H1 (cell line): ENCODE results near the gene BOK. TPM values are rescaled to one million over a fixed set of nuclear protein-coding genes. Genes with fewer than 3 reads are reported as not detected.

Source experiments
- CTCF ChIA-PET: fragments of 300-600 bp; sonication (Branson Sonifier 250); formaldehyde crosslinking; loops from one replicate; lab custom pipeline; 2021; ENCODE audit not compliant: partially characterized antibody; lab: Charles Lee
- POLR2A ChIA-PET: fragments of 300-600 bp; sonication (Branson Sonifier 250); formaldehyde crosslinking; loops from one replicate; lab custom pipeline; 2021; ENCODE audit warnings: inconsistent platforms; ENCODE audit not compliant: partially characterized antibody; lab: Charles Lee
- DNase-seq, 2 experiments: peaks; one replicate each; pipeline versions ENCODE4 v3.0.0 to v3.0.0-alpha.2; 2010 to 2022; ENCODE audit warnings: low spot score in 2 of 2, low read depth in 1 of 2, mixed read lengths in 1 of 2
- FAIRE-seq: peaks from 2 replicates; lab custom pipeline; 2011; peaks lifted over from hg19 to GRCh38; lab: Jason Lieb, UNC
- H2AFZ ChIP-seq: 2 replicates; pipeline ENCODE4 v1.8.1; 2012; ENCODE audit warnings: low read length, inconsistent platforms
- H2AK5ac ChIP-seq: 2 replicates; pipeline ENCODE4 v1.6.1; 2013; ENCODE audit warnings: low read depth, low read length
- H2BK120ac ChIP-seq: replicated peaks from 2 replicates; pipeline ENCODE3; 2013; ENCODE audit warnings: low read depth, low read length, inconsistent platforms
- H2BK12ac ChIP-seq: 2 replicates; pipeline ENCODE4 v1.6.1; 2013; ENCODE audit warnings: low read depth, low read length
- H2BK15ac ChIP-seq: 2 replicates; pipeline ENCODE4 v1.6.1; 2013; ENCODE audit warnings: low read length
- H2BK20ac ChIP-seq: 2 replicates; pipeline ENCODE4 v1.6.1; 2013; ENCODE audit warnings: low read length
- H2BK5ac ChIP-seq: 2 replicates; pipeline ENCODE4 v1.6.1; 2013; ENCODE audit warnings: low read depth, low read length
- H3K14ac ChIP-seq: 2 replicates; pipeline ENCODE4 v1.6.1; 2013; ENCODE audit warnings: inconsistent platforms; ENCODE audit not compliant: insufficient read length
- H3K18ac ChIP-seq: 2 replicates; pipeline ENCODE4 v1.6.1; 2013; ENCODE audit warnings: low read length; ENCODE audit errors: extremely low read depth
- H3K23ac ChIP-seq: 2 replicates; pipeline ENCODE4 v1.6.1; 2013; ENCODE audit warnings: inconsistent platforms; ENCODE audit not compliant: insufficient read length
- H3K23me2 ChIP-seq: 2 replicates; pipeline ENCODE4 v1.6.1; 2013; ENCODE audit warnings: low read depth, low read length
- H3K27ac ChIP-seq: 2 replicates; pipeline ENCODE4 v1.6.1; 2011; ENCODE audit warnings: low read depth, low read length, inconsistent platforms
- H3K27me3 ChIP-seq, 4 experiments: replicated peaks in 1 of 4; 1 replicate in 1 of 4; 2 replicates in 3 of 4; pipeline versions ENCODE4 v1.6.1 to v1.8.1; 2011 to 2013; ENCODE audit warnings: low read length in 3 of 4, mild to moderate bottlenecking in 3 of 4, inconsistent platforms in 2 of 4, mixed read lengths in 2 of 4, moderate library complexity in 1 of 4; ENCODE audit not compliant: control insufficient read depth in 3 of 4, insufficient read depth in 3 of 4; ENCODE audit errors: extremely low read depth in 1 of 4
- H3K36me3 ChIP-seq, 4 experiments: 2 replicates each; pipeline versions ENCODE4 v1.6.1 to v1.8.1; 2011 to 2013; ENCODE audit warnings: mild to moderate bottlenecking in 4 of 4, low read length in 3 of 4, moderate library complexity in 2 of 4, control low read depth in 1 of 4, inconsistent platforms in 1 of 4; ENCODE audit not compliant: insufficient read depth in 4 of 4, control insufficient read depth in 2 of 4
- H3K4ac ChIP-seq: replicated peaks from 2 replicates; pipeline ENCODE3; 2013; ENCODE audit warnings: low read length, low read depth, mixed read lengths, inconsistent platforms; ENCODE audit not compliant: insufficient read length
- H3K4me1 ChIP-seq, 4 experiments: replicated peaks in 1 of 4; 1 replicate in 1 of 4; 2 replicates in 3 of 4; pipeline versions ENCODE4 v1.6.1 to v1.8.1; 2011 to 2013; ENCODE audit warnings: low read length in 3 of 4, inconsistent platforms in 2 of 4, mixed read lengths in 1 of 4; ENCODE audit not compliant: insufficient read depth in 4 of 4, control insufficient read depth in 3 of 4
- H3K4me2 ChIP-seq, 2 experiments: 2 replicates each; pipeline versions ENCODE4 v1.6.1 to v1.8.1; 2011 to 2013; ENCODE audit warnings: low read depth in 2 of 2, low read length in 2 of 2, control low read depth in 1 of 2, inconsistent platforms in 1 of 2, mild to moderate bottlenecking in 1 of 2; ENCODE audit not compliant: insufficient read depth in 1 of 2
- H3K4me3 ChIP-seq, 4 experiments: fragments of 200-600, 300-600 bp in 1 of 4; sonication (generic), shearing (Covaris generic), sonication (Bioruptor Twin) in 1 of 4; 2 replicates each; pipeline versions ENCODE4 v1.5.1 to v1.8.1; 2011 to 2016; ENCODE audit warnings: low read length in 4 of 4, low read depth in 3 of 4, control low read depth in 2 of 4, inconsistent platforms in 2 of 4, mild to moderate bottlenecking in 2 of 4, mixed read lengths in 1 of 4, moderate library complexity in 1 of 4; ENCODE audit not compliant: insufficient read depth in 2 of 4; ENCODE audit errors: extremely low read depth in 1 of 4
- H3K56ac ChIP-seq: replicated peaks from 2 replicates; pipeline ENCODE3; 2013; ENCODE audit warnings: low read depth, mild to moderate bottlenecking, mixed read lengths, low read length, inconsistent platforms; ENCODE audit not compliant: insufficient read length
- H3K79me1 ChIP-seq: 2 replicates; pipeline ENCODE4 v1.6.1; 2013; ENCODE audit warnings: low read depth, low read length, control low read depth
- H3K79me2 ChIP-seq, 2 experiments: 2 replicates each; pipeline versions ENCODE4 v1.6.1 to v1.8.1; 2012 to 2013; ENCODE audit warnings: low read length in 2 of 2, mild to moderate bottlenecking in 2 of 2, inconsistent platforms in 1 of 2; ENCODE audit not compliant: insufficient read depth in 2 of 2, control insufficient read depth in 1 of 2
- H3K9ac ChIP-seq, 4 experiments: replicated peaks in 1 of 4; 1 replicate in 1 of 4; 2 replicates in 3 of 4; pipeline versions ENCODE4 v1.6.1 to v1.8.1; 2011 to 2013; ENCODE audit warnings: low read depth in 3 of 4, low read length in 3 of 4, control low read depth in 2 of 4, mild to moderate bottlenecking in 2 of 4, moderate library complexity in 2 of 4, inconsistent platforms in 1 of 4; ENCODE audit errors: extremely low read depth in 1 of 4
- H3K9me3 ChIP-seq, 2 experiments: 2 replicates each; pipeline versions ENCODE4 v1.6.1 to v1.8.1; 2012 to 2013; ENCODE audit warnings: mild to moderate bottlenecking in 2 of 2, moderate library complexity in 2 of 2, control low read depth in 1 of 2, inconsistent platforms in 1 of 2, low read depth in 1 of 2, low read length in 1 of 2, mixed read lengths in 1 of 2; ENCODE audit not compliant: insufficient read depth in 2 of 2
- H4K20me1 ChIP-seq, 2 experiments: replicated peaks in 1 of 2; 2 replicates each; pipeline versions ENCODE3 to v1.8.1; 2011 to 2013; ENCODE audit warnings: inconsistent platforms in 2 of 2, low read length in 2 of 2, mild to moderate bottlenecking in 1 of 2; ENCODE audit not compliant: insufficient read depth in 2 of 2, control insufficient read depth in 1 of 2
- H4K5ac ChIP-seq: 2 replicates; pipeline ENCODE4 v1.6.1; 2013; ENCODE audit warnings: low read length, low read depth, mixed read lengths, inconsistent platforms; ENCODE audit not compliant: insufficient read length
- H4K8ac ChIP-seq: 2 replicates; pipeline ENCODE4 v1.8.0; 2013; ENCODE audit warnings: mild to moderate bottlenecking, moderate library complexity, low read length, inconsistent platforms; ENCODE audit not compliant: insufficient read depth; ENCODE audit errors: extremely low read depth
- H4K91ac ChIP-seq: replicated peaks from 2 replicates; pipeline ENCODE3; 2013; ENCODE audit warnings: low read length, mixed read lengths, inconsistent platforms; ENCODE audit not compliant: insufficient read length
- ATF2 ChIP-seq: IDR thresholded peaks from 2 replicates; pipeline ENCODE4 v1.6.1; 2012; ENCODE audit warnings: low read length, inconsistent platforms
- EGR1 ChIP-seq: IDR thresholded peaks from 2 replicates; pipeline ENCODE4 v1.6.1; 2011; ENCODE audit warnings: low read depth, low read length, borderline replicate concordance
- MAFK ChIP-seq: IDR thresholded peaks from 2 replicates; pipeline ENCODE4 v1.6.1; 2012; ENCODE audit warnings: low read depth, mild to moderate bottlenecking, improper control_type of control experiment, low read length
- POLR2A ChIP-seq, 2 experiments: IDR thresholded peaks; 1 replicate in 1 of 2; 2 replicates in 1 of 2; pipeline ENCODE4 v1.6.1; 2011; ENCODE audit warnings: low read depth in 2 of 2, low read length in 2 of 2, mild to moderate bottlenecking in 2 of 2; ENCODE audit errors: control extremely low read depth in 1 of 2
- POLR2AphosphoS5 ChIP-seq: IDR thresholded peaks from 2 replicates; pipeline ENCODE4 v1.6.1; 2011; ENCODE audit warnings: low read depth, low read length
- TCF12 ChIP-seq: IDR thresholded peaks from 2 replicates; pipeline ENCODE4 v1.6.1; 2011; ENCODE audit warnings: low read depth, mild to moderate bottlenecking, low read length
- USF2 ChIP-seq: IDR thresholded peaks from 2 replicates; pipeline ENCODE4 v1.6.1; 2011; ENCODE audit warnings: low read length, improper control_type of control experiment
- ZNF274 ChIP-seq: IDR thresholded peaks from 2 replicates; pipeline ENCODE4 v1.7.0; 2012; ENCODE audit warnings: low read length, borderline replicate concordance; ENCODE audit errors: extremely low read depth
- WGBS, 2 experiments: shearing (Covaris generic) in 1 of 2; methylation state at CpG; one replicate each; pipeline versions ENCODE4 v1.1.6 to v1.1.7; 2013 to 2015; ENCODE audit warnings: low lambda C conversion rate in 2 of 2, mixed read lengths in 2 of 2, inconsistent platforms in 1 of 2, low coverage in 1 of 2, missing lambda C conversion rate in 1 of 2; ENCODE audit not compliant: insufficient replicate concordance in 2 of 2, insufficient coverage in 1 of 2, insufficient read length in 1 of 2; ENCODE audit errors: extremely low coverage in 1 of 2, missing lambda C conversion rate in 1 of 2; 5-methylcytosine and 5-hydroxymethylcytosine counted together
- polyA plus RNA-seq, 7 experiments: library from polyadenylated mRNA; depleted of rRNA in 3 of 7; stranded (reverse) in 5 of 7; unstranded in 2 of 7; fragments of >200 nt in 5 of 7; fragments of 200-250 nt in 2 of 7; gene quantifications; 1 replicate in 5 of 7; 2 replicates in 1 of 7; 4 replicates in 1 of 7; pipeline versions ENCODE4 v1.2.1 to v1.2.3, GENCODE V29; 2011 to 2013; ENCODE audit warnings: missing spikeins in 2 of 7, mixed read lengths in 2 of 7
- total RNA-seq: library from RNA; stranded (reverse); fragmentation: NEBNext Ultra II Directional; extraction: Animal tissue kit (Norgen Biotek cat#: 25700); gene quantifications from 2 replicates; pipeline ENCODE4 v1.2.1, GENCODE V29; 2021
- TF ChIP-seq, protein P1 (sequence below): IDR thresholded peaks from 2 replicates; pipeline ENCODE4 v1.6.1; 2011; ENCODE audit warnings: low read depth, mild to moderate bottlenecking, low read length; ENCODE audit not compliant: insufficient read depth

The BOK gene
- total and polyA plus RNA-seq, 2 of the 8 experiments (the other 6 are each of a cell fraction or from before 2014, with no cell fraction given), result 33.7 to 37.6 TPM

DNA sequence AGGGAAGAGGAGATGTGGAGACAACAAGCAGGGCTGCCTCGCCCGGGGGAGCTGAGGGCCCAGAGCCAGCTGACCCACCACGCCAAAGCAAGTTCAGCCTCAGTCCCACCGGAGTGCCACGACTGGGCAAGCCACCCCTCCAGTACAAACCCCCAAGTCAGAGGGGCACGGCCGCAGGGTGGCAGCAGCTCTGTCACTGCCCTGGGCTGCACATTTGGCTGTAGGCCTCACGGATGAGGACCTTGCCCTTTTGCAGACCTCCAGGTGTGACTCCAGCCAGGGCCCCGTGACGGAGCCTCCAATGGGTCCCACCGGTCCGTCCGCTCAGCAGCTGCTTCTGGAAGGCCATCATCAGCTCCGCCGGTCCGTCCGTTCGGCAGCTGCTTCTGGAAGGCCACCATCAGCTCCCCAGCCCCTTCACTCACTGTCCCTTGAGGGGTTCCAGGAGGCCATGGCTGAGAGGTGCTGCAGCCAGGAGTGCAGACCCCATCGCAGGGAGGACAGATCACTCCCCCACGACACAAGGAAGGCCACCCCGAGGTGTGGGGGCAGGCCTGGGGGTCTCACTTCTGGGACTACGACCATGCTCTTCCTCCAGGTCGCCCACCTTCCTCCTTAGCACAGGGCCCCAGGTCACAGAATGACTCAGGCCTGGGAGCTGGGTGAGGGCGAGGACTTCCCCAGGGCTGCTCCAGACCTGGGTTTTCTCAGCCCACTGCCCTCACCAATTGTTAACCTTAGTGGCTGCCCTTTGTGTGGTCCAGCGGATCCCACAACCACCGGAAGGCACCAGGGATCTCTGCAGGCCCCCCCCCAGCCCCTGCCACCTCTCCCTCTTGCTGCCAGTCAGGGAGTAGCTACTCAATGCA, 25.6 kb upstream of the BOK start:
- ChIA-PET CTCF (interaction anchor here (0.8 to 1.4 kb wide), 3 partner anchors 12 to 27 kb away, joined by 3 to 4 read pairs (median 4); no protein-coding TSS in a partner anchor), POLR2A (no interaction called here)
- H3K79me2 ChIP-seq, result no peaks in the 10 kb centered on the region
- no peak overlapping the region for H3K4ac ChIP-seq
- no peak overlapping the region for H3K27ac ChIP-seq
- H3K23me2 ChIP-seq, result no peaks in the 10 kb centered on the region
- no peak overlapping the region for H4K5ac ChIP-seq
- no peak overlapping the region for H2AFZ ChIP-seq
- no peak overlapping the region for H3K14ac ChIP-seq
- no peak overlapping the region for H4K91ac ChIP-seq
- H4K8ac ChIP-seq, result no peak overlapping the region
- no peak overlapping the region for H2AK5ac ChIP-seq
- H4K20me1 ChIP-seq, result no peaks in the 10 kb centered on the region
- H3K56ac ChIP-seq, result no peak overlapping the region
- H3K4me3 ChIP-seq, result no peak overlapping the region
- no peak overlapping the region for H2BK12ac ChIP-seq
- no peak overlapping the region for H2BK15ac ChIP-seq
- no peaks in the 10 kb centered on the region for H3K9me3 ChIP-seq
- no peaks in the 10 kb centered on the region for H3K79me1 ChIP-seq
- no peak overlapping the region for H2BK20ac ChIP-seq
- DNase-seq (no peak), FAIRE-seq (no peak)
- H3K18ac ChIP-seq, result no peak overlapping the region; the same call in 1 of the 2 replicates
- WGBS, 2 experiments, result 92% methylated on average over 25 of the region's 26 CpGs; no CpG with 5 or more reads in 1 of the 2 experiments
- H3K27me3 ChIP-seq, result no peaks in the 10 kb centered on the region
- no peak overlapping the region for H3K4me2 ChIP-seq
- H3K9ac ChIP-seq, result no peak overlapping the region
- H2BK120ac ChIP-seq, result no peak overlapping the region
- H3K4me1 ChIP-seq, result no peaks in the 10 kb centered on the region; a peak in 1 of 7 replicates
- H3K23ac ChIP-seq, result no peak overlapping the region
- no peaks in the 10 kb centered on the region for H3K36me3 ChIP-seq
- H2BK5ac ChIP-seq, result no peak overlapping the region
- no peak for TF ChIP-seq ATF2
- TF ChIP-seq EGR1, result no peak
- TF ChIP-seq POLR2AphosphoS5, result no peak
- no peak for TF ChIP-seq TCF12
- TF ChIP-seq USF2, result no peak
- TF ChIP-seq ZNF274, result no peak
- TF ChIP-seq, protein P1, sequence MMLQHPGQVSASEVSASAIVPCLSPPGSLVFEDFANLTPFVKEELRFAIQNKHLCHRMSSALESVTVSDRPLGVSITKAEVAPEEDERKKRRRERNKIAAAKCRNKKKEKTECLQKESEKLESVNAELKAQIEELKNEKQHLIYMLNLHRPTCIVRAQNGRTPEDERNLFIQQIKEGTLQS, result no peak
- no peak for TF ChIP-seq MAFK
- no peak for TF ChIP-seq POLR2A (IDR thresholded peaks at IDR 0.05; ENCODE audit: control extremely low read depth in 1 of 2, low read depth in 2 of 2, low read length in 2 of 2)
